Measurements from ENCODE around the gene RBM26. TPM values are rescaled to one million over a fixed set of nuclear protein-coding genes. Genes with fewer than 3 reads are reported as not detected.

RBM26 gene
- total RNA-seq, 4 donors from 2014 or later, result 34.8 to 96.6 (median 44.5) TPM

GRCh38 chr13:79393564-79394249 lies 12.3 kb downstream of the RBM26 start:
- Histone ChIP-seq H3K4me3 (peak overlapping the region in 2 of 4 donors; percentile 18), H3K9me3 (peaks cover 0 to 8% (median 0%) of the 10 kb centered on the region in 4 donors), H3K27ac (peak overlapping the region in 3 of 4 donors; percentile 40 to 79 (median 41)), H3K27me3 (no peaks in the 10 kb centered on the region), H3K4me1 (peaks cover 0 to 12% (median 8%) of the 10 kb centered on the region in 4 donors), H3K36me3 (peaks cover 0 to 12% (median 0%) of the 10 kb centered on the region in 3 donors)
- peak in 2 of 3 donors; percentile 86 to 90 for DNase-seq
- TF ChIP-seq, protein P1, sequence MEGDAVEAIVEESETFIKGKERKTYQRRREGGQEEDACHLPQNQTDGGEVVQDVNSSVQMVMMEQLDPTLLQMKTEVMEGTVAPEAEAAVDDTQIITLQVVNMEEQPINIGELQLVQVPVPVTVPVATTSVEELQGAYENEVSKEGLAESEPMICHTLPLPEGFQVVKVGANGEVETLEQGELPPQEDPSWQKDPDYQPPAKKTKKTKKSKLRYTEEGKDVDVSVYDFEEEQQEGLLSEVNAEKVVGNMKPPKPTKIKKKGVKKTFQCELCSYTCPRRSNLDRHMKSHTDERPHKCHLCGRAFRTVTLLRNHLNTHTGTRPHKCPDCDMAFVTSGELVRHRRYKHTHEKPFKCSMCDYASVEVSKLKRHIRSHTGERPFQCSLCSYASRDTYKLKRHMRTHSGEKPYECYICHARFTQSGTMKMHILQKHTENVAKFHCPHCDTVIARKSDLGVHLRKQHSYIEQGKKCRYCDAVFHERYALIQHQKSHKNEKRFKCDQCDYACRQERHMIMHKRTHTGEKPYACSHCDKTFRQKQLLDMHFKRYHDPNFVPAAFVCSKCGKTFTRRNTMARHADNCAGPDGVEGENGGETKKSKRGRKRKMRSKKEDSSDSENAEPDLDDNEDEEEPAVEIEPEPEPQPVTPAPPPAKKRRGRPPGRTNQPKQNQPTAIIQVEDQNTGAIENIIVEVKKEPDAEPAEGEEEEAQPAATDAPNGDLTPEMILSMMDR (IDR thresholded peaks at IDR 0.05), result no peak
- TF ChIP-seq POLR2A (IDR thresholded peaks at IDR 0.05), result no peak

- Histone ChIP-seq H3K4me3 (peak overlapping the region in 2 of 4 donors; percentile 18), H3K9me3 (peaks cover 0 to 8% (median 0%) of the 10 kb centered on the region in 4 donors), H3K36me3 (peaks cover 0 to 12% (median 0%) of the 10 kb centered on the region in 3 donors), H3K4me1 (peaks cover 0 to 12% (median 8%) of the 10 kb centered on the region in 4 donors), H3K27me3 (no peaks in the 10 kb centered on the region), H3K27ac (peak overlapping the region in 3 of 4 donors; percentile 40 to 79 (median 41))
- TF ChIP-seq, protein P1 (IDR thresholded peaks at IDR 0.05), result no peak
- no peak for TF ChIP-seq POLR2A (IDR thresholded peaks at IDR 0.05)
- DNase-seq, result no peak
These were observed 13.0 kb downstream of the RBM26 start for GRCh38 chr13:79392882-79393563.

DNA sequence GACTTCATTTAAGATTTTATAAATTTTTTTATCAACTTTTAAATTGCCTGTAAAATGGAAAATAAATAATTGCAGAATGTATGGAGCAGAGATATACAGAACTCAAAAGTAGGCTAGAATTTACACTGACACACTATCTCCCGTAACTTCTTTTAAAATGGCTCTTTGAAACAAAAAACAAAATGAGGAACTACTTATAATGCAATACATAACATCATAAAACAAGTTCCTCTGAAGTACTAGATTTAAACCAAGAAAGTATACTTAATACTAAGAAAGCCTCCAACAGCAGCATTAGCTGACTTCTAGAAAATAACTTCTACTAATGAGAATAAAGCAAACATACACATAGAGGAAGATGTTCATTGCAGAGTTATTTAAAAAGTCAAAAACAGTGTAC lies 17.0 kb downstream of the RBM26 start:
- no peak overlapping the region for H3K4me3 ChIP-seq
- TF ChIP-seq POLR2A (IDR thresholded peaks at IDR 0.05), result no peak
- TF ChIP-seq, protein P1 (IDR thresholded peaks at IDR 0.05), result no peak
- H3K27me3 ChIP-seq, result no peaks in the 10 kb centered on the region
- H3K36me3 ChIP-seq, result no peaks in the 10 kb centered on the region
- no peak for DNase-seq
- H3K9me3 ChIP-seq, result no peaks in the 10 kb centered on the region
- H3K4me1 ChIP-seq, result peaks cover 0 to 16% (median 10%) of the 10 kb centered on the region in 4 donors
- no peak overlapping the region for H3K27ac ChIP-seq

GRCh38 chr13:79387853-79388252 lies 18.2 kb downstream of the RBM26 start:
- Histone ChIP-seq H3K4me1 (peaks cover 0 to 13% (median 2%) of the 10 kb centered on the region in 4 donors), H3K9me3 (no peaks in the 10 kb centered on the region), H3K36me3 (no peaks in the 10 kb centered on the region), H3K27me3 (no peaks in the 10 kb centered on the region), H3K4me3 (no peak overlapping the region), H3K27ac (no peak overlapping the region)
- TF ChIP-seq, protein P1 (IDR thresholded peaks at IDR 0.05), result no peak
- no peak for TF ChIP-seq POLR2A (IDR thresholded peaks at IDR 0.05)
- no peak for DNase-seq

DNA sequence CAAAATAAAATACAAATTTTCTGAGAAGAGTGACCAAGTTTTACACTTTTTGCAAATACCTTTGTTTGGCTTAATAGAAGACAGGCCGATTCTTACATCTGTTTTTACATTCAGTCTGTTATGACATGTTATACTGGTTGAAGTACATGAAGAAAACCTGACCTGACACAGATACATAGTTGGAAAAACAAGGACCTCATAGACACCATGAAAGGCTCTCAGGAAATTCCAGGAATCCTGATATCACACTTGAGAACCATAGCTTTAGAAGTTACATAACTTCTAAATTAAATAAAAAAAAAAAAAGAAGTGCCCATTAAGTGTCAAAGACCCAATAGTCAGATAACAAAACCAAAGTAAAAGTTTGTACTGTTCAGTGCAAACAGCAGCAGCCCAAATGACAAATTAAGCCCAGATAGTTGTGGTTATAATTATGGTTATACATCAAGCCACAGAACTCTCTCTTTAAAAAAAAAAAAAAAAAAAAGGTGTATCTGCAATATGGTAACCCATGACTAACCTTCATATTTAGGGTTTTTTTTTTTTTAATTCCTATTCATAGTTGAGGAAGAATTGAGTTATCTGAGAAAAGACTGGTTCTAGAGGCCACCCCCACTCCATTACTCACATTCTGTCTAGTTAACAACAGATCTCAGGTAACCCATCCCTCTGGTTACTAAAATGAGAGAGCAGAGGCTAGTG lies 19.8 kb downstream of the RBM26 start:
- Histone ChIP-seq H3K36me3 (no peaks in the 10 kb centered on the region), H3K4me1 (peaks cover 0 to 9% (median 0%) of the 10 kb centered on the region in 4 donors), H3K27ac (no peak overlapping the region), H3K27me3 (no peaks in the 10 kb centered on the region), H3K4me3 (no peak overlapping the region), H3K9me3 (no peaks in the 10 kb centered on the region)
- no peak for DNase-seq
- no peak for TF ChIP-seq POLR2A (IDR thresholded peaks at IDR 0.05)
- TF ChIP-seq, protein P1 (IDR thresholded peaks at IDR 0.05), result no peak

Data from Peyer's patch (tissue), 4 donors.